ENCODE measurements around the gene SORCS3.

SORCS3 gene

DNA sequence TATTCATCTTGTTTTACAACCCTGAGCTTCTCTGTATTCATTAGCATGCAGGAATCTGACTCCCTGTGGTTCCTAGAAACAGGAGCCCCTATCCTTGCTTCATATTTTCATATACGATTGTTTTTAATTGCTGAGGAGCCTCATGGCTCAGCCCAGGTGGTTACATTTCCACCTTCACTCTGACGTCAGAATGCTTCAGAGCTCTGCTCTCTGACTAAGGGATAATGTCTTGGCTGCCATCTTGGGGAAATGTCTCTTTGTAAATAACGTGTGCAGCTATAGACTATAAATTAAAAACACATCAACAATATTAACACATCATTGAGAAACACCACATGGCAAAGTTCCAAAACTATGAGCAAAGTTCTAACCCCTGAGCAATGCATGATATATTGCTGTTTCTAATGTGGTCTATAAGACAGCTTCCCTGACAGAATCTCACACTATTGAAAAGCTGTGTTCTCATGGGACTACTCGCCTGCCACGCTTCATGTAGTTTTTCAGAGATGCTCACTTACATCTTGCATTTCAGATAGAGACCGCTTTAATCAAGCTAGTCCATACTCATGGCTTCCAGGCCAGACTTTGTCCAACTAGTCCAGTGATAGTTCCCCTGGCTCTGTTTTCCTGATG is 227.0 kb downstream of the SORCS3 start:
- no peak for DNase-seq

DNA sequence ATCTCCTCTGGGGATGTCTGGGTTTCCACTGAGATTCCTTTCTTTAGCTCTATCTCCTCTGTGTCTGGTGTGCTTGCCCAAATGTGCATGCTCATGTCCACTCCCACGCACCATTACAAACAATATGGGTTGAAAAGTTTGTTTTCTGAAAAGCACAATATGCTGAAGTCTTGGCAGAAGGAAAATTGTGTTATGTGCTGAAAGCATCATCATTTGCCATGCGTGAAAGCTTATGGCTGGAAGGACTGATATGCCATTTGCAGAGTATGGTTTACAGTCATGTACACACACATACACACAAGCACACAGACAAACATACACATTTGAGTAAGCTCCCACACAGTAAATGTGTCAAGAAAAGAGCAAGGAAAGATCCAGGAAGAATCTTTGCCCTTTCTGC is 231.6 kb downstream of the SORCS3 start:
- DNase-seq = no peak

DNA sequence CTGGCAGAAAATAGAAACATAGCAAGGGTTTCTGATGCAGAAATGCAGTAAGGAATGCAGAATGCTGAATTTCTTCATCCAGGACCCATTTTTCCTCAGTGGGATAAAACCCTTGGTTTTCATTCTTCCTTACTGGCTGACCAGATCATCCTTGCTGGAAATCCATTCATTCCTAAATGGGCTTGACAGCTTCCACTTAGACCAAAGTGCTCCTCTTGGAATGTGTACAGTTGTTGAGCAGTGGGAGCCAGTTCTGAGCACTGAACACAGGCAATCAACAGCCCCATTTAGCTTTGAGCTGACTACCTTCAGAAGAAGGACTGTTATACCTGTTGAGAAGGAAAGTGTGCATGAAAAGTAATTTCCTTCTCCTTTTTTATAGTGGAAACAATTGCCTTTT is 232.1 kb downstream of the SORCS3 start:
- DNase-seq = no peak

DNA sequence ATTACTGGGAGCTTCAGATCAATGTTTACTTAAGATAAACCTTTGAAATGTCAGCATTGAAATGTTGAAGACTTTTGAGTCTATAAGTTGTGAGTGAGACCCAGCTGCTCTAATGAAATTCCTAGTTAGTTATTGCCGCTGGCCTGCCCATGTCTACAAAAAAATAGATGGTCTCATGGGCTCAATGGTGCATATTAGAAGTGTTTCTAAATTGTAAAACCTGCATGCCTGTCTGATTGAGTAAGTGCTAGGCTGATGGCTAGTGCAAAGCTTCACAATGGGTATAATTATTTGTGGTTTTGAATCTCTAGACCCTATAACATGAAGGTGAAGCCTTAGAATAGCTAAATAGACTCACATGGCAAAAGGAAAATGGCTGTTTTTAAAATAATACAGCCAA is 234.5 kb downstream of the SORCS3 start:
- DNase-seq = no peak

DNA sequence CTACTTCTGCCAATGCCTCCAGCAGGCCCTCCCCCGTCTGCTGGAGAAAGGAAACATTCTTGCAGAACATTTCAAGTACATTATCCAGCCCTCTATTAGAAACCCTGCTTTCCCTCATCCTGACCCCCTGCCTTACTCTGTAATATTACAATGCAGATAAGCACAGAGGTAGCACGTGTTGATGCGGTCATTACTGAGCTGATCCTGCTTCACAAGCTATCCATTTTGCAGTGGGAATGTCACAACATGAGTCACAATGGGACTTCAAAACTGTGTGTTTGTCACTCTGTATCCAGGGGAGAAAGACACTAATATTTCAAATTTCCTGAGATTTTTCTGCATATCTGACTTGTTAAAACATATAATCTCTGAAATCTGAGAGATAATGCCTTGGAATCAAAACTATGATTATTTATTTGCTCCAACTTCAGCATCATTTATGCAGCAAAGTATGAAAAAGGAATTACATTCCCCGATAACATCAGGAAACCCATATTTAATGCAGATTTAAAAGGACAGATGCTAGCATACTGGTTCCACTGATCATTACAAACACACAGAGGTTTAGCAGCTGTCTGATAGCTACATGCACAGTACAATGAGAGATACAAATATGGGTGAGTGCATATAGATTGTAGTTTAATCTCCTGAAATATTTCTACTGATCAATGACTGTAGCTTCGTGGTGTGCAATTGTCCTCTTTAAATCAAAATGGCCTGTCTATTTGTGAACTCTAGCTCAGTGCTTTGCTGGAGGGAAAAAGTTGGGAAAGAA is 239.7 kb downstream of the SORCS3 start:
- DNase-seq = no peak

DNA sequence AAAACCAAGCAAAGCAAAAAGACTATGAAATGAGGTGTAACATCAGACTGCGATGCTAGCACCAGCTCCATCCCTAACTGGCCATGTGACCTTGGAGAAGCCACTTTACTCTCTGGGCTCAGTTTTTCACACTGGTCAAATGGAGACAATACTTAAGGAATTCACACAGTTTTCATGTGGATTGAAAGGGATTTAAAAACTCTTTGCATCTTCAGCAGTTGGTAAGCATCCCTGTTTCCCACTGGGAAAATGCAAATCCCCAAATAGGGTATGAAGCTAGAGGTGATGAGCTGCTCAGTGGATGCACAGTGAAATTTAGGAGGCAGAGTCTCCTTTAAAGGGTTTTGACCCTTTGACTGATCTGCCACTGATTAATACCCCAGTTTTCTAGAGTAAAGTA is 240.7 kb downstream of the SORCS3 start:
- no peak for DNase-seq

DNA sequence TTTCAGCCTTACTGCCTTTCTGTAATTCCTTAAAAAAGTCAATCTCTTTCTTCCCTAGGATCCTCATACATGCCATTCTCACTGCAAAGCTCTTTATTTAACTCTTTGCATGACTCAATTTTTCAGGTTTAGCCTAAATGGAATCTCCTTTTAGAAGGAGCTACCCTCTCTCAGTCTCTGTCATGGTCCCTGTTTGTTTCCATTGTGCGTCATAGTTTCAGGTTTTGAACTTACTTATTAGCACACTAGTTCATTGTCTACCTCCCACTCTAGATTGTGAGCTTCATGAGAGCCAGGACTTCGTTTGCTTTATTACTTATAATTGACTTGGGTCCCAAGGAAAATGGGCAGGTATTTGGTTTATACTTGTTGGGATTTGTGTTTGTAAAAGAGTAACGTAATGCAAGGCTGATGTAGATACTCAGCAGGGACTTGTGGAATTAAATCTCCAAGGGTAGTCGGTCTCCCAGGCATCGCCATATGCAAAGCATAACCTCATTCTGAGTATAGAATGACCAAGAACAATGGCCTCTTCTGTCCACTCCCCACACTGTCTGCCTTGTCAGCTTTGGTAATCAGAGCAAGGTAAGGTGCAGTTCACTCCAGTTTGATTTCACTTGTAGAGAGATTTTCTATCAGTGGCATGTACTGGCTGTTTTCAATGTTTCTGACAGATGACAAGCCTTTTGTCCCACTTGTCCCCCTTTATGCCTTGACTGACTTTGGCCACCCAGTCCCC is 252.0 kb downstream of the SORCS3 start:
- DNase-seq = no peak

DNA sequence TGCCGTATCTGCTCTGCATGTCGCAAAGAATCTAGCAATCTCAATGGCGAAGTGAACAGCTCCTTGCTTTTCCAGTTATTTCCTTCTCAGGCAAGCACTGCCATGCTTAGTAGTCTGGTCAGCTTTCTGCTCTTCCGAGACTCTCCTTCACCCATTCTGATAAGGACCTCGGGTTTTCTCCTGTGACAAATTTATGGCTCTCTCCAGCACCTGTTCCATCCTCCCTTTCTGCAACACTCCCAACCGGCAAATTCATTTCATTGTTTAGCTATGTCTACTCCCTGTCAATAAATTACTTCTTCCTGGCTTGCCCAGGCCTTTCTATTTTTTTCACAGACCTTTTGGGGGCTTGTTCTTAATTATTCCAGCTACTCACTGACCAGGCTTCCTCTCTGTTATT is 252.6 kb downstream of the SORCS3 start:
- no peak for DNase-seq

DNA sequence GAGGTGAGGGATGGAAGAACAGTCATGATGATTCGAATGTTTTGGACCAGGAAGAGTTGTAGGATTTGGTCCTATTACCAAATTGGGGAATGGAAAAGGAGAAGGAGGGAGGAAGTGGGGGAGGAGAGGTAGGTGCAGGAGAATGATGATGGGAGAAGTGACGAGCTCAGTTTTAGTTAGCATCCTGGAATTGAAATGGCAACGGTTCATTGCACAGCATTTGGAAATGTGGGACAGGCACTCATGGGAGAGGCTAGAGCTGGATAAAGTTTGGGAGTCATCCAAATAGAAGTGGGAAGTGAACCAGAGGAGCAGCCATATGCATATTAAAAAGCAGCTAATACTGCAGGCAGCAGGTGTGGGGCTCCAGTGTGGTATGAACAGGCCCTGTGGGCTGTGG is 253.6 kb downstream of the SORCS3 start:
- DNase-seq = no peak

DNA sequence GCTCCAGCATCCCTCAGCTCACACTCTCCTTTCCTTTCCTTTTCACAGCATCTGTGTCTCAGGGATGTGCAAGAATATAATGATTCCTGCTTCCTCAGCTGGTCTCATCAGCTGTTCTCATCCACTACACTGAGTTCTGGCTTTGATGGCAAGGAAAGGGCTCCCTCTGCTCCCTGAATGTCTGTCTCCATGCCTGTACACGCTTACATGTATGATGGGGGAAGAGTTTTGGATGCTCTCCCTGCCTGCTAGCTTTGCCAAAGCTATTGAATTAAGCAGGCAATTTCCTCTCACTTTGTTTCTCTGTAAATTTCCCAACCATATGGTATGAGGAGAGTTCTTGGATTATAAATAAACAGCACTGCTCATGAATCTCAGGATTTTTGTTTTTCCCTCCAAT is 254.5 kb downstream of the SORCS3 start:
- no peak for DNase-seq

DNA sequence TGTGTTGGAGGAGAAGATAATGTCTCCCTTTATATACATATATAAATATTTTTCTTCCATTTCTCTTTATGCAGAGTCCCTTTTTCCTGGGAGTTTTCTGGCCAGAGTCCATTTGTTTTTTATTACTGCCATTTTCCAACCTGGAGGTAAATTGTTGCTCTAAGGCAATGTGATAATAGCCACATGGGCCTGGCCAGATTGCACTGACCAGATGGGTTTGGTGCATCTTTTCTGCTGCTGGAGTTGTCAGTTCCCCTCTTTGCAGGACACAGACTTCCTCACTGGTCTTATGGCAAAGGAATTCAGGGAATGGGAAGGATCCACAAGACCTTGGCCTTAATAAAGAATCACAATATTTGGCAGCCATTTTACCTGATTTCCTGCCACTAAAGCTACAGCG is 254.9 kb downstream of the SORCS3 start:
- DNase-seq = no peak

DNA sequence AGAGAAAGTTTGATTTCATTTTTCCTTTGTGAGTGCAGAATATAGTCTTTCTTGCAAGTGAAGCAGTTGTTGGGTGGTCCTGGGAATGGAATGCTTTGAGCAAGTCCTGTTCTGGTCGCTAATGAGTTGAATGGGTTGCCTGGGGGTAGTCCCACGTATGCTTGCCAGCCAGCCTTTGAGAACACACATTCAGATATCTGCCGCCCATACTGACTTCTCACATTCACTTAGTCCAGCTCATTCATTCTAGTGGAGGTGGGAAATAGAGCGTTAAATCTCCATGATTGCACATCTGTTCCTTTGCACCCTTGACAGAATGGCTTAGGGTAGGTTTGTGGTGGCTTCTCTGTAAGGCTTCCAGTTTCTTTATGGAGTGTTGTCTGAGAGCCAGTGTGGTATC is 256.6 kb downstream of the SORCS3 start:
- DNase-seq = no peak

DNA sequence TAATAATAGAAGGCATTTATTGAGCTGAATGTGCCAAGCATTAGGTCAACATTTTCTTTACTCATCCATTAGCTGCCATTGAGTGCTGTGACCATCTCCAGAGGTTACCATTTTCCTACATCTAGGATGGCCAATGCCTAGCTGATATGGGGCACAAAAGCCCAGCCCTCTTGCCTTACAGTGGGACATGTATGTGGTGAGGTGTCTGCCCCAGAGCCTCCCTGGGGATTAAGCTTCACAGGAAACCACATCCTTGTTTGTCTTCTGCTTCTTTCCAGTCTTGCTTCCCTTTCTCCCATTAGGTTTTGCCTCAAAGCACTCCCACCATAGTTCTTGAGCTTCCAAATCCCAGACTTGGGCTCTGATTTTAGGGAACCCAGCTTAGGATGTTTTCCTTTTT is 258.7 kb downstream of the SORCS3 start:
- DNase-seq = no peak

DNA sequence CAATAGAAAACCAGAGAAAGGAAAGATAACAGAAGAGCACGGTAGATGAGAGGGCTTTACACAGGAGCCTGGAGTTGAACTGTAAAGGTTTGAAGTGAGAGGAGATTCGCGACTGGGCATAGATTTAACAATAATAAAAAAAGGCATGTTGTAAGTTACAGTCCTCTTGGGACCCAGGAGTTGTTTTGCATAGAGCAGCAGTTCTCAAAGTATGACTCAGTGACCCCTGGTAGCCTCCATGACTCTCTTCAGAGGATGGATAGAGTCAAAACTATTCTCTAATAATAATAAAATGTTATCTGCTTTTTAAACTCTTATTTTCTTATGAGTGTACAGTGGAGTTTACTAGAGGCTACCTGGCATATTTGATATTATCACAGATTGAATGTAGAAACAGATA is 262.3 kb downstream of the SORCS3 start:
- DNase-seq = no peak

DNA sequence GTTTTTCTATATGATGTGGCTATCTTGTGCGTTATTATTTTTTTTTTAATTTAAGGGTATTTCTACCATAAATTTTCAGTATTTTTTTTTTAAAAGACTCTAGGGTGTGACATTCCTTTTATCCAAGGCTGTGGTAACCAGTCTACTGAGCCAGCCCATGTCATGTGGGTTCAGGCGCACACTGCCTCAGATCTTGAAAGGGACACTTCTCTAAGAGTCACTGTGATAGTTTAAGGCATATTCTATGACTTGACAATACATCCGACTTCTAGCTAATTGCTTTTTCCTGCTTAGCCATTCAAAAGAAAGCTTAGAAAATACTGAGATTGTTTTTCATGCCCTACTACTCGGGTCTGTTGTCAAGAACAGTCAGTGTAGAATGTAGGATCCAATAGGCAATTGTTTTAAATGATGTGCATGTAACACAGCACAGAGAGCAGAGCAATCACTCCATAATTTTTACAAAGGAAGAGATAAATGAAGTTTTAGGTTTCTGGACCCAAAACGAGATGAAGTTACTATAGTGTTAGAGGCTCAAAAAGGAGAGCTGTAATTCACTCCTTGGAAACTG is 263.7 kb downstream of the SORCS3 start:
- no peak for DNase-seq

DNA sequence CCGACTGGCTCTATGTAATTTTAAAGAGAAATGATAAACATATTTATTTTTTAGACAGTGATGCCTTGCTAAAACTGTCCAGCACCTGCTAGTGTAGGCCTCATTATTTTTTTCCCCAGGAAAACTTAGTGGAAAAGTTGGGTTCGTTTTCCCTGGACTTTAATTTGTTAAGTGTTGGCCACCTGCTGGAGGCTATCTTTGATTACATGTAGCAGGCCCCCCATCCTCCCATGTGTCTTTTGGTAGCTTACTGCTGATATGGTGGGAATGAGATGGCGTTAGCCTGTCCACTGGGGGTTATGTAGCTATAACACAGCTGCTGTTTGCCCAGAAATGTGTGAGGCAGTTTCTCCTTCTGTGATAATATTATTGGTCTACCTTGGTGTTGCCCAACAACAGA is 265.0 kb downstream of the SORCS3 start:
- DNase-seq = no peak

DNA sequence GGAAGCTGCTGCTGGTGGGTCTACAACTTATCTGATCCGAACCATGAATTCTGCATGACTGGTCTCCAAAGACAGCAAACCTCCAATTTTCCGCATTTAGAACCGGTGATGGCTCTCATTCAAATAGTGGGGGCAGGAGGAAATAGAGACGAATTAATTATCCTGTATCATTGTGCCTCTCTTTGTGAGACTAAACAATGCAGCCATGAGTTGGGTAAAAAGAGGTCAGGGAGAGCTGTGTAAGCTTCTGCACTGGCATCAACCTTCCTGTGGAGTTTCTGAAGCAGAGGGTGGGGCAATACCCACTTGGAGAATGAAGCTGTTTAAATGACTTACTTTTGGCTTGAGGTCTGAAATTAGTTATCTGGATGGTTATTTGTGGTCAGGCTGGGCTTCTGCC is 266.4 kb downstream of the SORCS3 start:
- no peak for DNase-seq

DNA sequence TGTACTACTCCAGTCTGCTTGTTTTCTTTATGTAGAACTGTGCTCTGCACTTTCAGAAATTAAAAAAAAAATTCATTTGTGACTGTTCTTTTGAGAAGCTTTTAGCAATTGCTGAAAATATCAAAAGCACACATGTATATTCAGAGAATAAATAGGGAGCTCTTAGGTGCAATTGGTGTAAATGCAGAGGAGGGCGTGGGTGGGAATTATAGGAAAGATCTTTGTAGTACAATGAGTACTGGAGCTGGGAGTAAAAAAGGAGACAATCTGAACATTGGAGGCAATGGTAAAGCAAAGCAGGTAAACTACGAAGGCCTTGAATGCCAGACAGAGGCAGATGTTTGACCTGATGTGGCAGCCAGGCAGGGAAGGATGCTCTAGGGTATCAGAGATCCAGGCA is 267.5 kb downstream of the SORCS3 start:
- DNase-seq = no peak

DNA sequence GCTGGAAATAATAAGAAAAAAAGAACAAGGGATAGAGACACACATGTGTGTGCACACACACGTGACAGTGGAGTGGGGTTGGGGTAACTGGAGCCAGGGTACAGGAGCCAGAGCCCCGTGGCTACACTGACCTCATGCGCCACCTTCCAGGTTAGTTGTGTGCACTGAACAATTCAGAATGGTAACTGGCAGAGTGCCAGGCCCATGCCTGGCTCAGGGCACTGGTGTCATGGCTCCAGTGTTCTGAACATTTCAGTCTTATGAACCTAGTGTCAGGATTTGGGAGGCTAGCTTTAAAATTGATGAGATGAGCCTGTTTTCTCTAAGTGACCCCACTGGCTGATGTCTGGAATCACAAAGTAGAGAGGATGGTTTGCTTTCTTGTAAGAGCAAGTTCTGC is 269.6 kb downstream of the SORCS3 start:
- DNase-seq = no peak

DNA sequence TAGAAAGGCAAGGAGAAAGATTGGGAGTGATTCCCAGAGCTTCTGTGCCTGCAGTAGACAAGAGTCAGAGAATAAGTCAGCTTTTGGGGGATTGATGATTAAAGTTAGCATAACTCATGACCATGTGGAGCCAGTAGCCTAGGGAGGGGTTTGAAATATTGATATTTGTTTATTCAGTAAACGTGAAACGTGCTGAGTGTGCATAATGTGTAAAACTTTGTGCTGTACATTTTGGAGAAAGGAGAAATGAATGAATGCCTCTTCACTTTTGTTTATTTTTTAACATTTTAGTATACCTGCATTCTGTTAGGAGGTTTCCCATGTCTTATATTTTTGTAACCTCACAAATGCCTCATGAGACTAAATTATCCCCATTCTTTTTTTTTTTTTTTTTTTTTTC is 272.3 kb downstream of the SORCS3 start:
- no peak for DNase-seq

DNA sequence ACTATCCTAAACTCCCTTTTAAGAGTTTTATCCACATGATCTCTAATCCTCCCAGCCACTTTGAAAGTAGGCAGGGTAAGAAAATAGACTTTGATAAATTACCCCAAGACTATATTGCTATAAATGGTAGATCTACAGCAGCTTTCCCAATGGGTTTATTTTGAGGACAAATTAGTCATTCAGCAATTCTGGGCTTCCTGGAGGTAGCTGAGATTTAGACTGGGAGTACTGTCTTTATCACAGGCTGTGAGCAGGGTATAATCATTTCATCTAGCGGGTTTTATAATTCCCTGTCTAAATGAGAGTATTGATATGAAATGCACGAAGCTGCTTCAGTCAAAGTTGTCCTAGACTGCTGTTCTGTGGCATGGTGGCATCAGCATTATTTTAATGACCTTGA is 279.4 kb downstream of the SORCS3 start:
- DNase-seq = no peak

DNA sequence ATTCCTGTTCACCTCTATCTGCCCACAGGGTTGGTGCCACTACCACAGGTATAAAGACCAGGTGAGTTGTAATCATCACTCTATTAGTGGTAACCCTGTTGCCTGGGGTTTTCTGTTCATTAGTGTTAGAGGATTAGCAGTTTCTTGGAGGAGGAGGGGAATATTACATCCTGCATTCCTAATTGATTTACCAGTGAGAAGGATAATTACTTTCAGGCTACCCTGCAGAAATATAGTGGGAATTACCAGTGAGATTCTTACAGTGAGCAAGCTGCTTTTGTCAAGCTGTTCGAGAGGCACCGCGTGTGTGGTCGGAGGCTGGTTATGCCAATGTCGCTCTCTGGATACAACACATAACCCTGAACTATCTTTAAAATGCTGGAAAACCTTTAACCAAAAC is 280.7 kb downstream of the SORCS3 start:
- no peak for DNase-seq

DNA sequence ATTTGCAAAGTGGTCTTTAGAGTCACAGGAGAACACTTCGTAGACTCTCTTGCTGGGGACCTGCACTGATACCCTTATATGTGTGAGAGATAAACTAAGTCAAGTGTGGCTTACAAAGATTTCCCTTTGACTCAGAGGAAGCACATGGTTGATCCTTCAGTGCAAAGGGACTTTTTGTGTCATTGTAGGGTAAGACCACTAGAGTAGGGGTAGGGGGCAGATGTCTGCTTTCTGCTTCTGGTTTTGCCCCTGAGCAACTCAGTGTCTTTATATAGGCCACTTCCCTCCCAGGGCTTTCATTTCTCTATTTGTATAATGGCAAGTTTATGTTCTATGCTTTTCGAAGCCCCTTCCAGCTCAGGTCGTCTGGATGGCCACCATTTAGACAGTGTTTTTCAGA is 281.7 kb downstream of the SORCS3 start:
- DNase-seq = no peak

DNA sequence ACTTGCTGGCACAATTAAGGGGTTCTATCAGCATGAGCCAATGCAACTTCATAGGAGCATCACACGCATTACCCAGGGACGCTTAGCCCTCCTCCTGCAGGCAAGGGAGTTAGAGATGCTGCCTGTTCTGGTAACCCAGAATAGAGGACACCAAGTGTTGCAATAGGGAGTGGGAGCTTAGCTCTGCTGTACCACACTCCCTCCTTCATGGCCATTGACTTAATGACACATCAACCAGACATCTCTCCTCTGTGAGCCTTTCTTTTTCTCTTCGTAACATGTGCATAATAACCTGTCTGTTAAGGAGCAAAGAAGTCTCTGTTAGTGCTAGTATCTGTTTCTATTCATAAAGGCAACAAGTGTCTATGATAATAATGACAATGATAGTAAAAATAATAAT is 282.4 kb downstream of the SORCS3 start:
- DNase-seq = no peak
